Vagina (tissue), 2 donors: ENCODE results near the gene DSTYK. TPM values are rescaled to one million over a fixed set of nuclear protein-coding genes. Genes with fewer than 3 reads are reported as not detected.

Experiments used
- DNase-seq, 2 donors: peaks; one replicate each; pipeline ENCODE4 v3.0.0-alpha.2; 2017; ENCODE audit errors: extremely low spot score in 2 of 2
- H3K27ac ChIP-seq: fragments of 200-600 bp; sonication (generic); one replicate; pipeline ENCODE4 v1.5.1; 2019
- H3K27me3 ChIP-seq: fragments of 200-600 bp; sonication (generic); one replicate; pipeline ENCODE4 v1.5.1; 2019
- H3K36me3 ChIP-seq, 2 donors: fragments of 200-600 bp; sonication (generic); one replicate each; pipeline ENCODE4 v1.5.1; 2017 to 2019
- H3K4me1 ChIP-seq: fragments of 200-600 bp; sonication (generic); one replicate; pipeline ENCODE4 v1.5.1; 2019
- H3K4me3 ChIP-seq, 2 donors: fragments of 200-600 bp; sonication (generic); 1 replicate in 1 of 2; 2 replicates in 1 of 2; pipeline ENCODE4 v1.5.1; 2016 to 2019
- H3K9me3 ChIP-seq: fragments of 200-600 bp; sonication (generic); one replicate; pipeline ENCODE4 v1.5.1; 2019
- POLR2A ChIP-seq, 2 donors: fragments of 450-650 bp; IDR thresholded peaks; one replicate each; pipeline ENCODE4 v1.6.1; 2017; ENCODE audit warnings: antibody characterized with exemption in 2 of 2, mild to moderate bottlenecking in 2 of 2, moderate library complexity in 2 of 2
- POLR2AphosphoS5 ChIP-seq, 2 donors: sonication (generic); formaldehyde crosslinking; IDR thresholded peaks; one replicate each; pipeline ENCODE4 v1.9.0; 2017; ENCODE audit warnings: antibody characterized with exemption in 2 of 2, mild to moderate bottlenecking in 2 of 2, low read depth in 1 of 2; ENCODE audit not compliant: insufficient read depth in 1 of 2
- intact Hi-C: fragments of 100-400 bp; cut with DNase I; formaldehyde crosslinking; loops from one replicate; pipeline ENCODE4 v1.15.1; 2023
- total RNA-seq: library from RNA; depleted of rRNA; stranded (reverse); fragments of >200 nt; gene quantifications from one replicate; pipeline ENCODE4 v1.2.3, GENCODE V29; 2016
- TF ChIP-seq, protein P1 (sequence below), 3 experiments: fragments of 450-650 bp in 2 of 3; fragments of 200-600 bp in 1 of 3; sonication (generic) in 1 of 3; IDR thresholded peaks; one replicate each; pipeline ENCODE4 v1.5.1; 2017 to 2019; ENCODE audit warnings: antibody characterized with exemption in 3 of 3, mild to moderate bottlenecking in 2 of 3, moderate library complexity in 2 of 3

DSTYK gene
- total RNA-seq, 1 donor from 2014 or later = 12.0 TPM

DNA sequence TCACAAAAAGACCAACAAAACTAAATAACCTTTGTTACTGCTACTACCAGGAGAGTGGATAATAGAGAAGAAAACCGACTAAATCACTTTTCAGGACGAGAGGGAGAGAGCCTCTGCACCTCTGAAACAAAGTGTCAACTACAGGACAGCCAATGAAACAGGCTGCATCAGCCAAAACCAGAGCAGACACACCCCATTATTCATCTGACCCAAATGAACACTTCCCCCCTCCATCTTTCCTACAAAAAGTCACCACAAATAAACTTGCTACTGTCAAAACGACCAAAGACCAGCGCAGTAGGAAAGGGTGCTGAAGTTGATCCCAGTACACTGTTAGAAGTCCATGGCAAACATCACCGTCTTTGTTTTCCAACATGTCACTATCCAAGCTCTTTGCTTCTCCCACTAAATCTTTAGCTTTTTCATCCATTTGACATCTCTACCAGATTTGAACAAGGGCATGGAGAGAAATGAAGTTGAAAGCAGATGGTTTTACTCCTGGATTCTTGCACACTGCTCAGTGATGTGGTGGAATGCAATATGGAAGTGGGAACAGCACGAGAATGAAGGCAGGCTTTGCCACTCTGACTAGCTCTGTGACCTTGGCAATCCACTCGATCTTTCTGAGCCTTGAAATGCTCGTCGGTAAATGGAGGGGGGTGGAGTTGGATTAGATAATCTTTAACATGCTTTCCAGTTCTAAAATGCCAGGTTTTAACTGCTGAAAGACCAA, 20.5 kb downstream of the DSTYK start:
- DNase-seq = no peak
- Histone ChIP-seq H3K4me3 (no peak overlapping the region), H3K27me3 (no peaks in the 10 kb centered on the region), H3K27ac (peak overlapping the region; percentile 37), H3K9me3 (no peaks in the 10 kb centered on the region), H3K36me3 (no peaks in the 10 kb centered on the region), H3K4me1 (peaks cover 47% of the 10 kb centered on the region)
- TF ChIP-seq, protein P1, sequence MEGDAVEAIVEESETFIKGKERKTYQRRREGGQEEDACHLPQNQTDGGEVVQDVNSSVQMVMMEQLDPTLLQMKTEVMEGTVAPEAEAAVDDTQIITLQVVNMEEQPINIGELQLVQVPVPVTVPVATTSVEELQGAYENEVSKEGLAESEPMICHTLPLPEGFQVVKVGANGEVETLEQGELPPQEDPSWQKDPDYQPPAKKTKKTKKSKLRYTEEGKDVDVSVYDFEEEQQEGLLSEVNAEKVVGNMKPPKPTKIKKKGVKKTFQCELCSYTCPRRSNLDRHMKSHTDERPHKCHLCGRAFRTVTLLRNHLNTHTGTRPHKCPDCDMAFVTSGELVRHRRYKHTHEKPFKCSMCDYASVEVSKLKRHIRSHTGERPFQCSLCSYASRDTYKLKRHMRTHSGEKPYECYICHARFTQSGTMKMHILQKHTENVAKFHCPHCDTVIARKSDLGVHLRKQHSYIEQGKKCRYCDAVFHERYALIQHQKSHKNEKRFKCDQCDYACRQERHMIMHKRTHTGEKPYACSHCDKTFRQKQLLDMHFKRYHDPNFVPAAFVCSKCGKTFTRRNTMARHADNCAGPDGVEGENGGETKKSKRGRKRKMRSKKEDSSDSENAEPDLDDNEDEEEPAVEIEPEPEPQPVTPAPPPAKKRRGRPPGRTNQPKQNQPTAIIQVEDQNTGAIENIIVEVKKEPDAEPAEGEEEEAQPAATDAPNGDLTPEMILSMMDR (IDR thresholded peaks at IDR 0.05) = no peak
- TF ChIP-seq POLR2AphosphoS5 (IDR thresholded peaks at IDR 0.05; ENCODE audit: insufficient read depth in 1 of 2, low read depth in 1 of 2) (no peak), POLR2A (IDR thresholded peaks at IDR 0.05) (no peak)
- intact Hi-C loops = no loop called here

DNA sequence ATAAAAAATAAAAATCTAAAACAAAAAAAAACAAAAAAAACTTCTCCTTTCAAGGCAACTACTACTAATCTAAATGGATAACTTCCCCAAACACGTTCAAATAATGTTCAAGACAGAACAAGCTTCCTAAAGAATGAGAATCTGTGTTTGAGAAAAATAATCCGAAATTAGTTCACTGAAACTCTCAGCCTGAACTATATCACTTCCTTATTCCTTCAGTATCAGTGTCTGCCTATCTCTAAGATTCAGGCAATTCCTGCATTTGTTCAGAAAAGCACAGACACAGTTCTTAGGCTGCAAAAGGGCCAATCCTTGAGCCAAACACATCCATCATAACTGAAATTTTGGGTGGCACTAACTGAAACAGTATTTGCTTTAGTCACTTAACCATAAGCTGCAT, 22.4 kb downstream of the DSTYK start:
- no peak overlapping the region for H3K4me3 ChIP-seq
- intact Hi-C loops = no loop called here
- TF ChIP-seq POLR2A (IDR thresholded peaks at IDR 0.05) = no peak
- no peak for TF ChIP-seq POLR2AphosphoS5 (IDR thresholded peaks at IDR 0.05; ENCODE audit: insufficient read depth in 1 of 2, low read depth in 1 of 2)
- TF ChIP-seq, protein P1 (IDR thresholded peaks at IDR 0.05) = no peak
- H3K27me3 ChIP-seq = no peaks in the 10 kb centered on the region
- no peak for DNase-seq
- peaks cover 53% of the 10 kb centered on the region for H3K4me1 ChIP-seq
- no peaks in the 10 kb centered on the region for H3K9me3 ChIP-seq
- no peaks in the 10 kb centered on the region for H3K36me3 ChIP-seq
- no peak overlapping the region for H3K27ac ChIP-seq

DNA sequence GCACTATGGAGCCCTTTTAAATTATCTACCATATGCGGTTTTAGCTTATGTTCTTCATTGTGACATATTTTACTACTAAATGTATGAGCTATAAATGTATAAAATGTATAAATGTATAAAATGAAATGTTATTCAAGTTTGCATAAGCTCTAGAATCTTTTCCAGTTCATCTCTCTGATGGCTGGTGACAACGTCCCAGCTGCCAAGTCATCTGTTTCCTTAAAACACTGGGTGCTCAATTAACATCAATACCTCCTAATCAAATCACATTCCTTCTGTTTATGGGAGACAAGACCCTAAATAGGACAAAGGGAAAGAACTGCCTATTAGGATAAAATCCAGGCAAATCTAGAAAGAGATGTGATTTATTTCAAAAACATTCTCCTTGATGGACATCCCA, 22.9 kb downstream of the DSTYK start:
- Histone ChIP-seq H3K36me3 (no peaks in the 10 kb centered on the region), H3K27ac (no peak overlapping the region), H3K27me3 (no peaks in the 10 kb centered on the region), H3K9me3 (no peaks in the 10 kb centered on the region), H3K4me1 (peaks cover 58% of the 10 kb centered on the region), H3K4me3 (no peak overlapping the region)
- intact Hi-C loops = no loop called here
- TF ChIP-seq POLR2AphosphoS5 (IDR thresholded peaks at IDR 0.05; ENCODE audit: insufficient read depth in 1 of 2, low read depth in 1 of 2) (no peak), POLR2A (IDR thresholded peaks at IDR 0.05) (no peak)
- TF ChIP-seq, protein P1 (IDR thresholded peaks at IDR 0.05) = no peak
- DNase-seq = no peak

DNA sequence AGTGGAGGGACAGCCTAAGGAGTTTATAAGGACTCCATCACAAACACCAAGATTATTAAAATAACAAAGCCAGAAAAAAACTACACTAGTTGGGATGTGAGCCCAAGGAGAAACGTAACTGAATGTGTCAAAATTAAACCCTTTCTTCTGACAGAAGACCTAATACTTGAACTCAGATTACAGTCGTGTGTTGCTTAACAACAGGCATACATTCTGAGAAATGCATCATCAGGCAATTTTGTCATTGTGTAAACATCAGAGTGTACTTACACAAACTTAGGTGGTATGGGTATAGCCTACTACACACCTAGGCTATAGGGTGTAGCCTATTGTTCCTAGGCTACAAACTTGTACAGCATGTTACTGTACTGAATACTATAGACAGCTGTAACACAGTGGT, 23.4 kb downstream of the DSTYK start:
- H3K27me3 ChIP-seq = no peaks in the 10 kb centered on the region
- no peak overlapping the region for H3K27ac ChIP-seq
- TF ChIP-seq POLR2A (IDR thresholded peaks at IDR 0.05) (no peak), POLR2AphosphoS5 (IDR thresholded peaks at IDR 0.05; ENCODE audit: insufficient read depth in 1 of 2, low read depth in 1 of 2) (no peak)
- TF ChIP-seq, protein P1 (IDR thresholded peaks at IDR 0.05) = no peak
- H3K4me3 ChIP-seq = no peak overlapping the region
- intact Hi-C loops = no loop called here
- no peak for DNase-seq
- H3K9me3 ChIP-seq = no peaks in the 10 kb centered on the region
- H3K36me3 ChIP-seq = no peaks in the 10 kb centered on the region
- peaks cover 59% of the 10 kb centered on the region for H3K4me1 ChIP-seq

DNA sequence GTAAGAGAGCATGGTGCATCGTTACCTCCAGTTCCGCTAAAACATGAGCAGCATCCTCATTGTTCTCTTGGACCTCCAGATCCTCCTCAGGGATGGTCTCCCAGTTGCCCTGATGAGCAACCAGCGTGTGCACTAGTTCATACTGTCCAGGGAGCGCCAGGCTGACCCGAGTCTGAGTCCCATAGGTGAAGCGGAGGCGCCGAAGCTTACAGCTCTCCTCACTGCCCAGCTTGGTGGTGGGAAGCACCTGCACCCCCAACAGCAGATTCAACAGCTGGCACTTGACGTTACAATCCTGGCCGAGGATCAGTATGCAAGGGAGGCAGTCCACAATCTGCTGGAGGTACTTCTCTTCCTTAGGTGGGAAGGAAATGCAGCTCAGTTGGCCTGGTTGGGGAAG, 24.1 kb downstream of the DSTYK start:
- Histone ChIP-seq H3K27ac (no peak overlapping the region), H3K27me3 (no peaks in the 10 kb centered on the region), H3K36me3 (peaks cover 0 to 4% of the 10 kb centered on the region in 2 donors), H3K4me3 (no peak overlapping the region), H3K4me1 (peaks cover 58% of the 10 kb centered on the region), H3K9me3 (no peaks in the 10 kb centered on the region)
- TF ChIP-seq POLR2AphosphoS5 (IDR thresholded peaks at IDR 0.05; ENCODE audit: insufficient read depth in 1 of 2, low read depth in 1 of 2) = no peak
- TF ChIP-seq POLR2A (IDR thresholded peaks at IDR 0.05) = no peak
- TF ChIP-seq, protein P1 (IDR thresholded peaks at IDR 0.05) = no peak
- intact Hi-C loops = no loop called here
- no peak for DNase-seq
